HepG2 (cell line): ENCODE results near the gene LILRB5. TPM values are rescaled to one million over a fixed set of nuclear protein-coding genes. Genes with fewer than 3 reads are reported as not detected.
A peak's percentile ranks its signal among the peaks of the same experiment; 100 is the strongest.

Experiments used
- ARID5B ChIP-seq: IDR thresholded peaks from 2 replicates; pipeline ENCODE4 v1.4.0; 2020; ENCODE audit warnings: mild to moderate bottlenecking, missing genetic modification reagents
- HNF4A ChIP-seq: sonication (generic); formaldehyde crosslinking; IDR thresholded peaks from 2 replicates; pipeline ENCODE4 v1.4.0; 2020; ENCODE audit warnings: missing genetic modification reagents
- HNRNPK ChIP-seq: fragments of 200-400 bp; formaldehyde crosslinking; IDR thresholded peaks from 2 replicates; pipeline ENCODE4 v1.6.1; 2018; ENCODE audit warnings: low read length, low read depth, moderate library complexity, mild to moderate bottlenecking; ENCODE audit not compliant: poor library complexity, severe bottlenecking
- KDM6A ChIP-seq: IDR thresholded peaks from 2 replicates; pipeline ENCODE4 v1.6.1; 2016; ENCODE audit warnings: low read depth
- MEIS1 ChIP-seq: sonication (generic); formaldehyde crosslinking; IDR thresholded peaks from 2 replicates; pipeline ENCODE4 v1.9.0; 2021; ENCODE audit warnings: mild to moderate bottlenecking, missing genetic modification reagents, moderate library complexity, borderline replicate concordance
- MZF1 ChIP-seq: sonication (generic); formaldehyde crosslinking; IDR thresholded peaks from 2 replicates; pipeline ENCODE4 v1.8.1; 2023; ENCODE audit warnings: mild to moderate bottlenecking, missing genetic modification reagents, borderline replicate concordance
- NBN ChIP-seq: fragments of 450-650 bp; conservative IDR thresholded peaks from 2 replicates; pipeline ENCODE4 v1.6.1; 2017
- NFE2L2 ChIP-seq: fragments of 150-350 bp; IDR thresholded peaks from 2 replicates; pipeline ENCODE4 v1.6.1; 2014; ENCODE audit warnings: low read length
- POLR2AphosphoS5 ChIP-seq: IDR thresholded peaks from 2 replicates; pipeline ENCODE4 v1.6.1; 2012; ENCODE audit warnings: low read depth, low read length
- SATB2 ChIP-seq: sonication (generic); formaldehyde crosslinking; IDR thresholded peaks from 2 replicates; pipeline ENCODE4 v1.5.0; 2020; ENCODE audit warnings: missing genetic modification reagents
- SETDB1 ChIP-seq: sonication (generic); formaldehyde crosslinking; IDR thresholded peaks from 2 replicates; pipeline ENCODE4 v1.5.1; 2020; ENCODE audit warnings: missing genetic modification reagents, mild to moderate bottlenecking, borderline replicate concordance
- ZBTB1 ChIP-seq: sonication (generic); formaldehyde crosslinking; IDR thresholded peaks from 2 replicates; pipeline ENCODE4 v1.4.0; 2020; ENCODE audit warnings: missing genetic modification reagents, borderline replicate concordance
- ZBTB39 ChIP-seq: sonication (generic); formaldehyde crosslinking; IDR thresholded peaks from 2 replicates; pipeline ENCODE4 v1.5.0; 2020; ENCODE audit warnings: missing genetic modification reagents
- ZHX2 ChIP-seq, 2 experiments: sonication (generic) in 1 of 2; formaldehyde crosslinking in 1 of 2; IDR thresholded peaks; 2 replicates each; pipeline versions ENCODE4 v1.6.1 to v1.9.0; 2014 to 2022; ENCODE audit warnings: antibody characterized with exemption in 1 of 2, borderline replicate concordance in 1 of 2, inconsistent platforms in 1 of 2, low read depth in 1 of 2, missing genetic modification reagents in 1 of 2
- ZNF232 ChIP-seq: sonication (generic); formaldehyde crosslinking; IDR thresholded peaks from 2 replicates; pipeline ENCODE4 v1.4.0; 2020; ENCODE audit warnings: missing genetic modification reagents, borderline replicate concordance
- ZNF441 ChIP-seq: sonication (generic); formaldehyde crosslinking; IDR thresholded peaks from 2 replicates; pipeline ENCODE4 v1.7.0; 2021; ENCODE audit warnings: missing genetic modification reagents, borderline replicate concordance
- ZNF629 ChIP-seq: sonication (generic); formaldehyde crosslinking; conservative IDR thresholded peaks from 2 replicates; pipeline ENCODE4 v1.5.0; 2020; ENCODE audit warnings: missing genetic modification reagents
- ZNF75D ChIP-seq: sonication (generic); formaldehyde crosslinking; IDR thresholded peaks from 2 replicates; pipeline ENCODE4 v1.8.1; 2023; ENCODE audit warnings: missing genetic modification reagents, mild to moderate bottlenecking, borderline replicate concordance
- polyA plus RNA-seq, 8 experiments: library from polyadenylated mRNA; depleted of rRNA in 3 of 8; stranded (reverse) in 7 of 8; unstranded in 1 of 8; fragments of >200 nt; fragmentation: Illumina TruSeq in 4 of 8; extraction: Trizol in 4 of 8; gene quantifications; 2 replicates each; pipeline versions ENCODE4 v1.2.1 to v1.2.3, GENCODE V29; 2011 to 2016; ENCODE audit warnings: low read depth in 4 of 8, missing spikeins in 1 of 8, mixed read lengths in 1 of 8; ENCODE audit not compliant: insufficient read depth in 1 of 8
- total RNA-seq, 5 experiments: library from RNA; depleted of rRNA; stranded (reverse); fragments of >200 nt; fragmentation: Illumina TruSeq; extraction: Trizol; gene quantifications; 2 replicates each; pipeline ENCODE4 v1.2.3, GENCODE V29; 2016; ENCODE audit warnings: low read depth in 1 of 5

The LILRB5 gene
- total and polyA plus RNA-seq, 2 of the 13 experiments (the other 11 are each of a cell fraction or from before 2014, with no cell fraction given): not detected

- TF ChIP-seq MZF1 (CRISPR knock-in tag) (no peak), ZNF232 (CRISPR knock-in tag) (no peak), ARID5B (CRISPR knock-in tag) (peak; percentile 90), MEIS1 (CRISPR knock-in tag) (no peak), NFE2L2 (no peak), HNRNPK (no peak), SETDB1 (CRISPR knock-in tag) (no peak), KDM6A (peak; percentile 72), ZBTB1 (no peak), ZNF629 (CRISPR knock-in tag) (no peak), POLR2AphosphoS5 (no peak), SATB2 (no peak), NBN (no peak), ZHX2 (IDR thresholded peaks at IDR 0.05; ENCODE audit: low read depth) (no peak; the same call in 1 of the 2 replicates), ZHX2 (CRISPR knock-in tag; IDR thresholded peaks at IDR 0.05; ENCODE audit: borderline replicate concordance) (no peak), ZNF441 (no peak), HNF4A (CRISPR knock-in tag) (peak; percentile 77), ZNF75D (CRISPR knock-in tag) (no peak), ZBTB39 (CRISPR knock-in tag) (no peak)
Observed at GRCh38 chr19:54209811-54210494, 47.1 kb downstream of the LILRB5 start (continued).
